ENCODE results near the gene OTUD7B. TPM values are rescaled to one million over a fixed set of nuclear protein-coding genes. Genes with fewer than 3 reads are reported as not detected.

The OTUD7B gene
- total RNA-seq, 3 donors from 2014 or later (not counting 1 experiment from before 2014, with no cell fraction given), result 10.6 to 19.6 (median 12.3) TPM

DNA sequence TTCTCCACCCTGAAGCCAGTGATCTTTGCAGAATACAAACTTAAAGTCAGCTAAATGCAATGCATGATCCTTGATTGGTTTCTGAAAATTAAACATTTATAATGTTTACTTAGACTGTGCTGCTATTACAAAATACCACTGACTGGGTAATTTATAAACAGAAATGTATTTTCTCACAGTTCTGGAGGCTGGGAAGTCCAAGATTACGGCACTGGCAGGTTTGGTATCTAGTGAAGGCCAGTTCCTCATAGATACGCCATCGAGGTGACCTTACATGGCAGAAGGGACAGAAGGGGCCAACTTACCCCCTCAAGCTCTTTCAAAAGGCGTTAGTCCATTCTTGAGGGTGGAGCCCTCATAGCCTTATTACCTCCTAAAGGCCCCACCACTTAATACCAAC, 114.0 kb downstream of the OTUD7B start:
- Histone ChIP-seq H3K36me3 (ENCODE audit: control insufficient read depth, insufficient read depth, low read length) (no peaks in the 10 kb centered on the region), H3K9me3 (ENCODE audit: control insufficient read depth, insufficient read depth, low read length) (no peaks in the 10 kb centered on the region), H3K4me1 (ENCODE audit: control insufficient read depth, insufficient read depth, low read length) (peaks cover 14% of the 10 kb centered on the region), H3K4me3 (ENCODE audit: low read length) (no peak overlapping the region), H3K27me3 (ENCODE audit: control insufficient read depth, insufficient read depth, low read length) (no peaks in the 10 kb centered on the region), H3K27ac (ENCODE audit: low read length) (no peak overlapping the region)
- Mint-ChIP-seq H3K36me3 (no peaks in the 10 kb centered on the region), H3K4me3 (no peak overlapping the region), H3K9me3 (no peaks in the 10 kb centered on the region), H3K27ac (no peak overlapping the region), H3K4me1 (peaks cover 8 to 21% of the 10 kb centered on the region in 2 donors), H3K27me3 (ENCODE audit: low read depth in 2 of 2) (peaks cover 0 to 5% of the 10 kb centered on the region in 2 donors)
- DNase-seq (no peak), ATAC-seq (no peak)
- 95% methylated on average over 4 of the region's 4 CpGs for WGBS (ENCODE audit: insufficient coverage)
- TF ChIP-seq CTCF (IDR thresholded peaks at IDR 0.05), result no peak
- intact Hi-C loops (cut with micrococcal nuclease), result no loop called here

GRCh38 chr1:149888999-149889289, 121.6 kb downstream of the OTUD7B start:
- no peaks in the 10 kb centered on the region for H3K9me3 ChIP-seq (ENCODE audit: control insufficient read depth, insufficient read depth, low read length)
- no peak for DNase-seq
- peaks cover 28% of the 10 kb centered on the region for H3K4me1 ChIP-seq (ENCODE audit: control insufficient read depth, insufficient read depth, low read length)
- no peaks in the 10 kb centered on the region for H3K27me3 Mint-ChIP-seq (ENCODE audit: low read depth in 2 of 2)
- H3K36me3 Mint-ChIP-seq, result no peaks in the 10 kb centered on the region
- ATAC-seq, result no peak
- H3K27me3 ChIP-seq (ENCODE audit: control insufficient read depth, insufficient read depth, low read length), result no peaks in the 10 kb centered on the region
- H3K4me3 ChIP-seq (ENCODE audit: low read length), result peak overlapping the region; percentile 58
- H3K9me3 Mint-ChIP-seq, result no peaks in the 10 kb centered on the region
- H3K27ac Mint-ChIP-seq, result no peak overlapping the region
- 65% methylated on average over 6 of the region's 6 CpGs for WGBS (ENCODE audit: insufficient coverage)
- no peak for TF ChIP-seq CTCF (IDR thresholded peaks at IDR 0.05)
- H3K4me3 Mint-ChIP-seq, result no peak overlapping the region
- intact Hi-C loops (cut with micrococcal nuclease), result loop anchor here (1.0 kb wide), 2 partner anchors 10 to 38 kb away; partner anchors contain the start of genes BOLA1 and SF3B4
- H3K36me3 ChIP-seq (ENCODE audit: control insufficient read depth, insufficient read depth, low read length), result no peaks in the 10 kb centered on the region
- H3K27ac ChIP-seq (ENCODE audit: low read length), result peak overlapping the region; percentile 99
- no peaks in the 10 kb centered on the region for H3K4me1 Mint-ChIP-seq

GRCh38 chr1:149888247-149888998, 122.1 kb downstream of the OTUD7B start:
- Histone ChIP-seq H3K36me3 (ENCODE audit: control insufficient read depth, insufficient read depth, low read length) (no peaks in the 10 kb centered on the region), H3K9me3 (ENCODE audit: control insufficient read depth, insufficient read depth, low read length) (no peaks in the 10 kb centered on the region), H3K4me1 (ENCODE audit: control insufficient read depth, insufficient read depth, low read length) (peaks cover 28% of the 10 kb centered on the region), H3K27ac (ENCODE audit: low read length) (peak overlapping the region; percentile 99), H3K4me3 (ENCODE audit: low read length) (peak overlapping the region; percentile 58), H3K27me3 (ENCODE audit: control insufficient read depth, insufficient read depth, low read length) (no peaks in the 10 kb centered on the region)
- 8% methylated on average over 28 of the region's 28 CpGs for WGBS (ENCODE audit: insufficient coverage)
- Mint-ChIP-seq H3K27me3 (ENCODE audit: low read depth in 2 of 2) (no peaks in the 10 kb centered on the region), H3K9me3 (no peaks in the 10 kb centered on the region), H3K4me1 (no peaks in the 10 kb centered on the region), H3K27ac (no peak overlapping the region), H3K4me3 (no peak overlapping the region), H3K36me3 (no peaks in the 10 kb centered on the region)
- peak; percentile 62 for TF ChIP-seq CTCF (IDR thresholded peaks at IDR 0.05)
- peak; percentile 33 to 57 (median 35) for ATAC-seq
- peak in 1 of 2 donors; percentile 67 for DNase-seq
- intact Hi-C loops (cut with micrococcal nuclease), result loop anchor here (1.0 kb wide), 2 partner anchors 11 to 39 kb away; partner anchors contain the start of genes BOLA1 and SF3B4

Other genes with a start within 250 kb of the OTUD7B start
- under 1 TPM in 2 of 3 donors, not detected in 1; 0.48 to 0.77 TPM for gene FCGR1A, start 228.0 kb downstream of the OTUD7B start, total RNA-seq
- 1 to 10 TPM; 7.0 to 8.3 (median 7.9) TPM for gene BOLA1, start 111.2 kb downstream of the OTUD7B start, total RNA-seq
- gene SV2A, start 92.9 kb downstream of the OTUD7B start, total RNA-seq, result 1 to 10 TPM in 2 of 3 donors, under 1 TPM in 1; 0.73 to 3.9 (median 1.3) TPM
- 10 to 100 TPM; 67.3 to 73.7 (median 68.5) TPM for gene SF3B4, start 82.9 kb downstream of the OTUD7B start, total RNA-seq
- 1 to 10 TPM; 1.8 to 3.0 (median 2.9) TPM for gene MTMR11, start 73.8 kb downstream of the OTUD7B start, total RNA-seq
- gene VPS45, start 57.0 kb upstream of the OTUD7B start, total RNA-seq, result 10 to 100 TPM; 28.8 to 41.1 (median 33.0) TPM
- gene PLEKHO1, start 139.2 kb upstream of the OTUD7B start, total RNA-seq, result 10 to 100 TPM; 53.3 to 73.8 (median 64.6) TPM
- gene ANP32E, start 225.4 kb upstream of the OTUD7B start, total RNA-seq, result 10 to 100 TPM; 50.7 to 56.9 (median 55.2) TPM
- not detected for gene CA14, start 247.0 kb upstream of the OTUD7B start, total RNA-seq

Measured in natural killer cell (primary cell).